Left lung (tissue), 10 donors: ENCODE data around the gene ESYT1. TPM values are rescaled to one million over a fixed set of nuclear protein-coding genes. Genes with fewer than 3 reads are reported as not detected.

Experiments
- ATAC-seq: fragments of 200-7000 bp; cut with Tn5 transposase; one replicate; pipeline ENCODE4 v1.9.1; 2020; ENCODE audit warnings: moderate library complexity
- DNase-seq, 4 donors: peaks; one replicate each; pipeline ENCODE4 v3.0.0-alpha.2; 2013 to 2020
- H3K27ac ChIP-seq, 2 donors: fragments of 200-600 bp; sonication (generic) in 1 of 2; one replicate each; pipeline versions ENCODE4 v1.5.0 to v1.8.0; 2020 to 2021
- H3K27me3 ChIP-seq, 2 donors: fragments of 200-600 bp; sonication (generic) in 1 of 2; one replicate each; pipeline versions ENCODE4 v1.5.0 to v1.8.0; 2020 to 2021
- H3K36me3 ChIP-seq, 2 donors: fragments of 200-600 bp; sonication (generic) in 1 of 2; one replicate each; pipeline versions ENCODE4 v1.5.0 to v1.8.0; 2020 to 2021
- H3K4me1 ChIP-seq, 2 donors: fragments of 200-600 bp; one replicate each; pipeline ENCODE4 v1.8.0; 2021
- H3K4me3 ChIP-seq, 2 donors: fragments of 200-600 bp; sonication (generic) in 1 of 2; one replicate each; pipeline versions ENCODE4 v1.5.0 to v1.8.0; 2020 to 2021; ENCODE audit warnings: mild to moderate bottlenecking in 1 of 2
- H3K9me3 ChIP-seq, 2 donors: fragments of 200-600 bp; sonication (generic) in 1 of 2; one replicate each; pipeline versions ENCODE4 v1.5.0 to v1.8.0; 2020 to 2021
- CTCF ChIP-seq, 2 donors: fragments of 200-600 bp; sonication (generic) in 1 of 2; IDR thresholded peaks; one replicate each; pipeline versions ENCODE4 v1.5.0 to v1.8.0; 2021; ENCODE audit warnings: antibody characterized with exemption in 2 of 2
- intact Hi-C, 2 donors: fragments of 100-400 bp; cut with DNase I; formaldehyde crosslinking; loops; one replicate each; pipeline versions ENCODE4 v1.11.2 to v1.14.2; 2022
- polyA plus RNA-seq, 6 donors: library from polyadenylated mRNA; unstranded; fragments of 120-200 nt; gene quantifications; one replicate each; pipeline ENCODE4 v1.2.1, GENCODE V29; 2013; ENCODE audit not compliant: insufficient read length in 6 of 6
- total RNA-seq, 2 donors: library from RNA; stranded (reverse); fragmentation: NEBNext Ultra II Directional; extraction: Animal tissue kit (Norgen Biotek cat#: 25700); gene quantifications; one replicate each; pipeline ENCODE4 v1.2.1, GENCODE V29; 2021
- donor health status: DM: no; HTN: yes; CAD: no.
- donor health status: DM: no; HTN: no; CAD: no.

Gene ESYT1
- total and polyA plus RNA-seq, 8 donors, result 80.9 to 116 (median 91.9) TPM

- Histone ChIP-seq H3K4me3 (no peak overlapping the region), H3K4me1 (peaks cover 0 to under 1% of the 10 kb centered on the region in 2 donors), H3K27me3 (peaks cover 0 to 3% of the 10 kb centered on the region in 2 donors), H3K36me3 (peaks cover 0 to 25% of the 10 kb centered on the region in 2 donors), H3K9me3 (no peaks in the 10 kb centered on the region), H3K27ac (no peak overlapping the region)
- intact Hi-C loops, result no loop called here
- no peak for TF ChIP-seq CTCF (IDR thresholded peaks at IDR 0.05)
- DNase-seq, result no peak
- ATAC-seq, result no peak
Observed at GRCh38 chr12:56097738-56098137, 30.3 kb upstream of the ESYT1 start.

GRCh38 chr12:56098592-56098991, 29.5 kb upstream of the ESYT1 start:
- H3K27ac ChIP-seq, result no peak overlapping the region
- DNase-seq (no peak), ATAC-seq (no peak)
- TF ChIP-seq CTCF (IDR thresholded peaks at IDR 0.05), result no peak
- intact Hi-C loops, result no loop called here
- H3K9me3 ChIP-seq, result no peaks in the 10 kb centered on the region
- peaks cover 0 to 9% of the 10 kb centered on the region in 2 donors for H3K4me1 ChIP-seq
- H3K4me3 ChIP-seq, result no peak overlapping the region
- H3K36me3 ChIP-seq, result peaks cover 0 to 25% of the 10 kb centered on the region in 2 donors
- peaks cover 0 to 3% of the 10 kb centered on the region in 2 donors for H3K27me3 ChIP-seq

GRCh38 chr12:56099787-56100186, 28.3 kb upstream of the ESYT1 start:
- Histone ChIP-seq H3K4me3 (no peak overlapping the region), H3K27ac (no peak overlapping the region), H3K36me3 (peaks cover 0 to 21% of the 10 kb centered on the region in 2 donors), H3K27me3 (peaks cover 0 to 3% of the 10 kb centered on the region in 2 donors), H3K9me3 (no peaks in the 10 kb centered on the region), H3K4me1 (peaks cover 0 to 12% of the 10 kb centered on the region in 2 donors)
- ATAC-seq (no peak), DNase-seq (no peak)
- intact Hi-C loops, result no loop called here
- TF ChIP-seq CTCF (IDR thresholded peaks at IDR 0.05), result no peak

- peaks cover 0 to 21% of the 10 kb centered on the region in 2 donors for H3K36me3 ChIP-seq
- H3K27me3 ChIP-seq, result no peaks in the 10 kb centered on the region
- H3K27ac ChIP-seq, result no peak overlapping the region
- ATAC-seq, result no peak
- peaks cover 7 to 22% of the 10 kb centered on the region in 2 donors for H3K4me1 ChIP-seq
- DNase-seq, result no peak
- no peaks in the 10 kb centered on the region for H3K9me3 ChIP-seq
- H3K4me3 ChIP-seq, result no peak overlapping the region
- intact Hi-C loops, result no loop called here
- TF ChIP-seq CTCF (IDR thresholded peaks at IDR 0.05), result no peak
Observed at GRCh38 chr12:56101045-56101444, 27.0 kb upstream of the ESYT1 start.

GRCh38 chr12:56102683-56103065, 25.4 kb upstream of the ESYT1 start:
- H3K9me3 ChIP-seq, result no peaks in the 10 kb centered on the region
- H3K27me3 ChIP-seq, result no peaks in the 10 kb centered on the region
- DNase-seq, result no peak
- no peak for ATAC-seq
- H3K4me3 ChIP-seq, result no peak overlapping the region
- H3K4me1 ChIP-seq, result peaks cover 7 to 31% of the 10 kb centered on the region in 2 donors
- H3K27ac ChIP-seq, result no peak overlapping the region
- H3K36me3 ChIP-seq, result peaks cover 0 to 29% of the 10 kb centered on the region in 2 donors
- intact Hi-C loops, result no loop called here
- no peak for TF ChIP-seq CTCF (IDR thresholded peaks at IDR 0.05)
